IPS DF 19.7 (cell line): Measurements from ENCODE around the gene MEOX1.

Experiments
- DNase-seq: peaks from one replicate; pipeline ENCODE4 v3.0.0-alpha.2; 2013; ENCODE audit warnings: low read depth, low spot score

The MEOX1 gene

DNA sequence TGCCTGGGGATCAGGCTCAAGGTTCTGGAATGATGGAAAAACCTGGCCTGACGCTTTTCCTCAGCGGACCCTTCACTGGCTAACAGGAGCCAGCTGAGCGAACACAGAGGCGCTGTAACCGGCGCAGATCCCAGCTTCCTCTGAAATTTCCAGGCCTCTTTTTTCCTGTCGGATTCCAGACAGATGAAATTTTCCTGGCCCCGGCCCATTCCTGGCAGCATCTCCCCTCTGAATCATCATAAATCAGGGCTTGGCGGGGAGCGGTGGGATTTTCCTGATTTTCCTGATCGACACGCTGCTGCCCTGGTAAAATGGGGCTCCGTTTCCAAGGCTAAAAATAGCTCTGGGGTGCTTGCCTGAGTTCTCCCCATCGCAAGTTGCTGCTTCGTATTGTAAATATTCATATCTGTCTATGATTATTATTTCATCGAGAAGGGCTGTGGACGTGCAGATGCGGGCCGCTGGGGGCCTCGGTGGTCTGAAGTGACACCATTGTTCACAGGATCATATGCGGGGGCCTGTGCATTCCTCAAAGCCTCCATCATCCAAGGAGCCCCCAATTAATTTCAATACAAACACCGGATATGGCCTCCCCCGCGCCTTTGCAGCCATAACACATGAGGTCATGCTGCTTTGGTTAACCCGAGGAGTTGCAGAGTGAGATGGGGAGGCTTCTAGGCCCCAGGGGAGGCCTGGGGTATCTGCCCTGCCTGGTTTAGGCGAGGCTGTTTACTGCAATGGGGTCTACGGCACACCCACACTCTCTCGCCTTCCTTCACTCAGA, 69.8 kb downstream of the MEOX1 start:
- no peak for DNase-seq

DNA sequence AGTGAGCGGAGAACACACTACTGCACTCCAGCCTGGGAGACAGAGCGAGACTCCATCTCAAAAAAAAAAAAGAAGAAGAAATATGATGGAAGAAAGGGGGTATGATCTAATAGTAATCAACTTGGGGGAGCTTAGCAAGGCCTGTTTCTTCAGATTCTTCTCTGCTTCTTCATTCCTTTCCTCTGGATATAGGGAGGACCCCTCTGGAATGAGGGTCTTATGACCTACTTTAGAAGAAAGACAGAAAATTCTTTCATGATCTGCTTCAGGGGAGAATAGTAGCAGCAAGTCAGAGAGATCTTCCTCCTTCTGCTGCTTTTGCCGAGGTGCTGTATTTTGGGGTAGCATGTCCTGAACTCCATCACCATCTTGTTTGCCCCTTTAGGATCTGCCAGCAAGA, 70.7 kb downstream of the MEOX1 start:
- DNase-seq, result no peak
